GM18499 (cell line): ENCODE results near the gene ENTPD6.
"Not testable (repeated sequence)": the region's sequence is repeated elsewhere in the genome, so short reads cannot be mapped to it uniquely, and the experiment has no call there.

ENCODE experiments used
- ATAC-seq: cut with Tn5 transposase; IDR thresholded peaks from one replicate; pipeline ENCODE4 v1.9.1; 2021; ENCODE audit warnings: moderate number of reproducible peaks; ENCODE audit not compliant: insufficient read depth, unreplicated experiment

ENTPD6 gene

GRCh38 chr20:25195014-25195961, at the start of gene ENTPD6:
ENTPD6 (plus strand) TSS chr20:25195712; CDS start chr20:25206537, 10,825 bp downstream.
- peak; percentile 56 for ATAC-seq

GRCh38 chr20:25146976-25147375, 48.5 kb upstream of the ENTPD6 start:
- ATAC-seq = no peak

- ATAC-seq = no peak
Observed at GRCh38 chr20:25147716-25148115, 47.8 kb upstream of the ENTPD6 start.

GRCh38 chr20:25148181-25148981, 47.1 kb upstream of the ENTPD6 start:
- ATAC-seq = no peak

GRCh38 chr20:25148982-25149846, 46.3 kb upstream of the ENTPD6 start:
- ATAC-seq = no peak

- ATAC-seq = no peak
Observed at GRCh38 chr20:25150016-25150415, 45.5 kb upstream of the ENTPD6 start.

- ATAC-seq = no peak
Observed at GRCh38 chr20:25158043-25158442, 37.5 kb upstream of the ENTPD6 start.

- peak; percentile 73 for ATAC-seq
Observed at GRCh38 chr20:25160467-25160866, 35.0 kb upstream of the ENTPD6 start.

GRCh38 chr20:25160897-25161296, 34.6 kb upstream of the ENTPD6 start:
- no peak for ATAC-seq

GRCh38 chr20:25165128-25165527, 30.4 kb upstream of the ENTPD6 start:
- no peak for ATAC-seq

- ATAC-seq = not testable (repeated sequence)
Observed at GRCh38 chr20:25166105-25166782, 29.3 kb upstream of the ENTPD6 start.

- ATAC-seq = no peak
Observed at GRCh38 chr20:25173321-25173720, 22.2 kb upstream of the ENTPD6 start.

- no peak for ATAC-seq
Observed at GRCh38 chr20:25173886-25174308, 21.6 kb upstream of the ENTPD6 start.

GRCh38 chr20:25176184-25176583, 19.3 kb upstream of the ENTPD6 start:
- no peak for ATAC-seq

GRCh38 chr20:25177890-25178321, 17.6 kb upstream of the ENTPD6 start:
- ATAC-seq = no peak

GRCh38 chr20:25178563-25179438, 16.7 kb upstream of the ENTPD6 start:
- ATAC-seq = no peak

- ATAC-seq = no peak
Observed at GRCh38 chr20:25179439-25180089, 15.9 kb upstream of the ENTPD6 start.

- ATAC-seq = not testable (repeated sequence)
Observed at GRCh38 chr20:25184391-25184790, 11.1 kb upstream of the ENTPD6 start.
